ENCODE results near the gene LRBA.

LRBA gene

DNA sequence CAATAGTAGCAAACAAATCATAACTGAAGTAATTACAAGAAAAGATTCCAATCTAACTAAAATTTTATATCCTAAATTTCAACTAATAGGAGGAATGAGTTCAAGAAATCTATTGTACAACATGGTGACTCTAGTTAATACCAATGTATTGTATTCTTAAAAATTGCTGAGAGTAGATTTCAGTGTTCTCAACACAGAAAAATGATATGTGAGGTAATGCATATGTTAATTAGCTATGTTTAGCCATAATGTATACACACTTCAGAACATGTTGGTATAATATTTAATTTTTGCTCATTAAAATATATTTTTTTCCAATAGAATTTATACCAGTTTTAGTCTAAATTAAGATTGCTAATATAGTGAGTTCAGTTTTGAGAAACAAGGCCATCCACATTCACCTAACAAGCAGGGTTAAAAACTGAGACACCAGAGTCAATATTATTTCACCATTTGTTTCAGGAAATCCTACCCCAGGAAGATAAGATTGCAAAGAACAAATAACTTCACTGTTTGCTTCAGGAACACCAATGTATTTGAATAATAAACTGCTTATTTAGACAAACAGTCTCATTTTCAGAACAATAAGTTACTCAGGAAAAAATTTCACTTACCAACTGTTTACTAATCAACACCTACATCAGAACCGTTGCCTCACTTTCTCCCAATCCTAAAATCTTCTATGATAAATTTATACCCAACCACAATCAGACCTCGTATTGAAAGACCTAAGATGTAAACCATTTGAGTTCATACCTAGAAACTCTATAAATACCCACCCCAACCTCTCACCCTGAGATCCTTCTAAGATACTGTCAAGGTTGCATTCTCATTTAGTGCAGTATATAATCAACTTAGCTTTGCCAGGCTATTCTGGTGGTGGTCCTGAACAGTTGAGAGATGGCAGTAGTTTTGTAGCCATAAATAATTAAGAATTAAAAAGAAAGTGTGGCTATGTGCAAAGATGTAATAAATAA is 300.3 kb downstream of the LRBA start:
- Histone ChIP-seq H3K4me1 (ENCODE audit: insufficient read depth, low read length, severe bottlenecking) (no peaks in the 10 kb centered on the region), H3K9ac (ENCODE audit: low read length) (no peak overlapping the region), H3K4me3 (ENCODE audit: low read depth, low read length, poor library complexity, severe bottlenecking) (no peak overlapping the region), H2AFZ (ENCODE audit: low read length) (no peak overlapping the region), H3F3A (ENCODE audit: insufficient read depth, low read length) (no peaks in the 10 kb centered on the region), H3K36me3 (ENCODE audit: insufficient read depth, low read length) (no peaks in the 10 kb centered on the region), H3K79me2 (ENCODE audit: insufficient read depth, low read length) (no peaks in the 10 kb centered on the region), H3K27ac (ENCODE audit: low read depth, low read length, poor library complexity, severe bottlenecking) (no peak overlapping the region), H3K9me2 (ENCODE audit: low read depth, low read length) (no peaks in the 10 kb centered on the region), H4K20me1 (ENCODE audit: insufficient read depth, low read length) (no peaks in the 10 kb centered on the region), H3K27me3 (ENCODE audit: insufficient read depth, low read length) (no peaks in the 10 kb centered on the region), H3K9me3 (ENCODE audit: low read length) (no peaks in the 10 kb centered on the region), H3K4me2 (ENCODE audit: low read length) (no peak overlapping the region)
- TF ChIP-seq, protein P1, sequence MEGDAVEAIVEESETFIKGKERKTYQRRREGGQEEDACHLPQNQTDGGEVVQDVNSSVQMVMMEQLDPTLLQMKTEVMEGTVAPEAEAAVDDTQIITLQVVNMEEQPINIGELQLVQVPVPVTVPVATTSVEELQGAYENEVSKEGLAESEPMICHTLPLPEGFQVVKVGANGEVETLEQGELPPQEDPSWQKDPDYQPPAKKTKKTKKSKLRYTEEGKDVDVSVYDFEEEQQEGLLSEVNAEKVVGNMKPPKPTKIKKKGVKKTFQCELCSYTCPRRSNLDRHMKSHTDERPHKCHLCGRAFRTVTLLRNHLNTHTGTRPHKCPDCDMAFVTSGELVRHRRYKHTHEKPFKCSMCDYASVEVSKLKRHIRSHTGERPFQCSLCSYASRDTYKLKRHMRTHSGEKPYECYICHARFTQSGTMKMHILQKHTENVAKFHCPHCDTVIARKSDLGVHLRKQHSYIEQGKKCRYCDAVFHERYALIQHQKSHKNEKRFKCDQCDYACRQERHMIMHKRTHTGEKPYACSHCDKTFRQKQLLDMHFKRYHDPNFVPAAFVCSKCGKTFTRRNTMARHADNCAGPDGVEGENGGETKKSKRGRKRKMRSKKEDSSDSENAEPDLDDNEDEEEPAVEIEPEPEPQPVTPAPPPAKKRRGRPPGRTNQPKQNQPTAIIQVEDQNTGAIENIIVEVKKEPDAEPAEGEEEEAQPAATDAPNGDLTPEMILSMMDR (IDR thresholded peaks at IDR 0.05; ENCODE audit: low read length), result no peak
- no peak for TF ChIP-seq EZH2 (IDR thresholded peaks at IDR 0.05; ENCODE audit: borderline replicate concordance, low read length)

DNA sequence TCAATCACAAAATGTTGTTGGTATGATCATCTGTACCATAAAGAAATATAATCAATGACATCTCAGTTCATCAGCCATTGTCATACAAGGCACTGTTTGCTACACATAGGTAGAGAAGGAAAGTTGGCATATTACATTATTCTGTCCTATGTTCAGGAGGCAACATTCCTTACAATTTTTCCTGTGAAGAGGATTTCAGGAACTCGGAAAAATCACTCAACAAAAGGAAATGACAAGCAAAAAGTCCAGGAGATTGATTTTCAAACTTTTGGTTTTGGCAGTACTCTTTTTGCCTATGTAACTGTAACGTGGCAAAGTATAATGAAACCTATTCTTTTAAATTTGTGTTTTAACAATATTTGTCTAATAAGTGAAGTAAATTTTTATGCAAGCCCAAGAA is 301.8 kb downstream of the LRBA start:
- Histone ChIP-seq H3K4me2 (ENCODE audit: low read length) (no peak overlapping the region), H4K20me1 (ENCODE audit: insufficient read depth, low read length) (no peaks in the 10 kb centered on the region), H3K27me3 (ENCODE audit: insufficient read depth, low read length) (no peaks in the 10 kb centered on the region)

DNA sequence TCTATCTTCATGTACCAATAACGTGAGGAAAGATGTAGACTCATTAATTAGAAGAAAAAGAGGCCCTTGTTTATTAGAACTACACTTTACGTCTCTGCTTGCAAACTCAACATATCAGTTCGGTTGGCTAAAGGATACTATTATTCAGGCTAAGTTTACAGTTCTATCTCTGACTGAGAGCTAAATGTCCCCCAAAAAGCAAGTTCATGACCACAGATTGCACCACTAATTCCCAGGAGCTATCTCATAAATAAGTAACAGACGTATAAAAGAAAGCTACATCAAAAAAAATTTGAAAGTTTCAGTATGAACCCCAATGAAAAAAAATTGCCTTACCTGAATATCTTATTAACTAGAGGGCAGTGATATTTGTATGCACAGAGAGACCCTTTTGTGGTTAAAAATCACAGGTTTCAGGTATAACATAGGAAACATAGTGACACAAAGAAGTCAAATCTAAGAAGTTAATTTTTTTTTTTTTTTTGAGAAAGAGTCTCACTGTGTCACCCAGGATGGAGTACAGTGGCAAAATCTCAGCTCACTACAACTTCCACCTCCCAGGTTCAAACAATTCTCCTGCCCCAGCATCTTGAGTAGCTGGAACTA is 304.2 kb downstream of the LRBA start:
- Histone ChIP-seq H3K9me2 (ENCODE audit: low read depth, low read length) (no peaks in the 10 kb centered on the region), H4K20me1 (ENCODE audit: insufficient read depth, low read length) (no peaks in the 10 kb centered on the region), H3K27ac (ENCODE audit: low read depth, low read length, poor library complexity, severe bottlenecking) (no peak overlapping the region), H3K9ac (ENCODE audit: low read length) (no peak overlapping the region), H3K27me3 (ENCODE audit: insufficient read depth, low read length) (no peaks in the 10 kb centered on the region), H3K79me2 (ENCODE audit: insufficient read depth, low read length) (no peaks in the 10 kb centered on the region), H3K36me3 (ENCODE audit: insufficient read depth, low read length) (no peaks in the 10 kb centered on the region), H3K4me2 (ENCODE audit: low read length) (no peak overlapping the region), H3F3A (ENCODE audit: insufficient read depth, low read length) (no peaks in the 10 kb centered on the region), H3K4me3 (ENCODE audit: low read depth, low read length, poor library complexity, severe bottlenecking) (no peak overlapping the region), H3K9me3 (ENCODE audit: low read length) (no peaks in the 10 kb centered on the region), H2AFZ (ENCODE audit: low read length) (no peak overlapping the region), H3K4me1 (ENCODE audit: insufficient read depth, low read length, severe bottlenecking) (no peaks in the 10 kb centered on the region)
- no peak for TF ChIP-seq EZH2 (IDR thresholded peaks at IDR 0.05; ENCODE audit: borderline replicate concordance, low read length)
- TF ChIP-seq, protein P1 (IDR thresholded peaks at IDR 0.05; ENCODE audit: low read length), result no peak

More for the DNA sequence above, 301.8 kb downstream of the LRBA start:
- Histone ChIP-seq H3F3A (ENCODE audit: insufficient read depth, low read length) (no peaks in the 10 kb centered on the region), H3K9me2 (ENCODE audit: low read depth, low read length) (no peaks in the 10 kb centered on the region), H3K9ac (ENCODE audit: low read length) (no peak overlapping the region), H3K4me3 (ENCODE audit: low read depth, low read length, poor library complexity, severe bottlenecking) (no peak overlapping the region), H2AFZ (ENCODE audit: low read length) (no peak overlapping the region), H3K9me3 (ENCODE audit: low read length) (no peaks in the 10 kb centered on the region), H3K79me2 (ENCODE audit: insufficient read depth, low read length) (no peaks in the 10 kb centered on the region), H3K27ac (ENCODE audit: low read depth, low read length, poor library complexity, severe bottlenecking) (no peak overlapping the region), H3K36me3 (ENCODE audit: insufficient read depth, low read length) (no peaks in the 10 kb centered on the region), H3K4me1 (ENCODE audit: insufficient read depth, low read length, severe bottlenecking) (no peaks in the 10 kb centered on the region)
- no peak for TF ChIP-seq EZH2 (IDR thresholded peaks at IDR 0.05; ENCODE audit: borderline replicate concordance, low read length)
- TF ChIP-seq, protein P1 (IDR thresholded peaks at IDR 0.05; ENCODE audit: low read length), result no peak

Data from OCI-LY1 (cell line).